Naive thymus-derived CD4-positive, alpha-beta T cell (primary cell): ENCODE measurements around the gene ZMYND19. TPM values are rescaled to one million over a fixed set of nuclear protein-coding genes. Genes with fewer than 3 reads are reported as not detected.

Experiments
- ATAC-seq: fragments of 150-1000 bp; cut with Tn5 transposase; 2 replicates; pipeline ENCODE4 v1.10.0; 2021; ENCODE audit warnings: mild to moderate bottlenecking, moderate library complexity
- CTCF ChIA-PET: fragments of 350-600 bp; sonication (Branson Sonifier 250); formaldehyde crosslinking; loops from one replicate; lab custom pipeline; 2021; ENCODE audit warnings: antibody characterized with exemption; lab: Charles Lee
- POLR2A ChIA-PET: fragments of 350-600 bp; sonication (Branson Sonifier 250); formaldehyde crosslinking; loops from one replicate; lab custom pipeline; 2021; ENCODE audit warnings: antibody characterized with exemption, inconsistent platforms; lab: Charles Lee
- DNase-seq, 9 donors: peaks; one replicate each; pipeline versions ENCODE4 v3.0.0 to v3.0.0-alpha.2; 2020 to 2022; ENCODE audit warnings: mixed read lengths in 1 of 9
- H3K27ac ChIP-seq: one replicate; pipeline ENCODE4 v1.7.0; 2013; ENCODE audit warnings: mild to moderate bottlenecking, low read depth, low read length, moderate library complexity
- H3K27me3 ChIP-seq, 2 donors: one replicate each; pipeline ENCODE4 v1.7.0; 2013; ENCODE audit warnings: low read length in 2 of 2, mild to moderate bottlenecking in 2 of 2, moderate library complexity in 2 of 2; ENCODE audit not compliant: control insufficient read depth in 2 of 2, insufficient read depth in 2 of 2
- H3K36me3 ChIP-seq, 3 experiments: 1 replicate in 2 of 3; 2 replicates in 1 of 3; pipeline ENCODE4 v1.7.0; 2013; ENCODE audit warnings: low read length in 3 of 3, mild to moderate bottlenecking in 3 of 3, moderate library complexity in 1 of 3; ENCODE audit not compliant: insufficient read depth in 3 of 3, control insufficient read depth in 2 of 3
- H3K4me1 ChIP-seq, 2 donors: one replicate each; pipeline ENCODE4 v1.7.0; 2013; ENCODE audit warnings: low read length in 2 of 2, mild to moderate bottlenecking in 2 of 2, moderate library complexity in 1 of 2; ENCODE audit not compliant: control insufficient read depth in 2 of 2, insufficient read depth in 2 of 2
- H3K4me3 ChIP-seq: 2 replicates; pipeline ENCODE4 v1.7.0; 2013; ENCODE audit warnings: mild to moderate bottlenecking, low read length
- H3K9me3 ChIP-seq, 3 experiments: 1 replicate in 2 of 3; 2 replicates in 1 of 3; pipeline ENCODE4 v1.7.0; 2013; ENCODE audit warnings: low read length in 3 of 3; ENCODE audit not compliant: control insufficient read depth in 2 of 3
- H3K27ac Mint-ChIP-seq, 9 donors: one replicate each; pipeline ENCODE4 v1.8.0; 2020 to 2022; ENCODE audit warnings: mixed read lengths in 9 of 9, mild to moderate bottlenecking in 8 of 9, moderate library complexity in 5 of 9, inconsistent platforms in 2 of 9
- H3K27me3 Mint-ChIP-seq, 5 donors: one replicate each; pipeline ENCODE4 v1.8.0; 2021 to 2022; ENCODE audit warnings: mixed read lengths in 5 of 5, mild to moderate bottlenecking in 1 of 5
- H3K36me3 Mint-ChIP-seq, 5 donors: one replicate each; pipeline ENCODE4 v1.8.0; 2020 to 2022; ENCODE audit warnings: mixed read lengths in 5 of 5, mild to moderate bottlenecking in 3 of 5, inconsistent platforms in 1 of 5
- H3K4me1 Mint-ChIP-seq, 7 donors: one replicate each; pipeline ENCODE4 v1.8.0; 2020 to 2022; ENCODE audit warnings: mixed read lengths in 7 of 7, mild to moderate bottlenecking in 3 of 7, inconsistent platforms in 1 of 7
- H3K4me3 Mint-ChIP-seq, 10 donors: one replicate each; pipeline ENCODE4 v1.8.0; 2020 to 2022; ENCODE audit warnings: mild to moderate bottlenecking in 10 of 10, mixed read lengths in 10 of 10, moderate library complexity in 6 of 10, inconsistent platforms in 2 of 10
- H3K9me3 Mint-ChIP-seq, 11 donors: one replicate each; pipeline ENCODE4 v1.8.0; 2020 to 2022; ENCODE audit warnings: mixed read lengths in 11 of 11, mild to moderate bottlenecking in 4 of 11, inconsistent platforms in 1 of 11, moderate library complexity in 1 of 11
- intact Hi-C, 2 donors: fragments of 100-400 bp; cut with micrococcal nuclease; formaldehyde crosslinking; loops; one replicate each; pipeline ENCODE4 v1.15.1; 2023
- polyA plus RNA-seq, 2 donors: library from polyadenylated mRNA; unstranded; fragments of 300-500 nt; fragmentation: Illumina TruSeq; gene quantifications; one replicate each; pipeline ENCODE4 v1.2.3, GENCODE V29; 2021
- total RNA-seq, 6 experiments: library from RNA in 5 of 6; stranded (reverse) in 5 of 6; gene quantifications; 1 replicate in 5 of 6; 2 replicates in 1 of 6; pipeline ENCODE4 v1.2.3 and lab custom pipeline; 2021 to 2026

The ZMYND19 gene
- total and polyA plus RNA-seq, 7 experiments from 2014 or later, result 4.5 to 32.4 (median 19.0) TPM

- intact Hi-C loops, result no loop called here
- POLR2A ChIA-PET, result no interaction called here
- no peak overlapping the region for H3K4me3 ChIP-seq
- ATAC-seq (no peak), DNase-seq (no peak)
- H3K36me3 ChIP-seq, result peaks cover 0 to 61% (median 0%) of the 10 kb centered on the region in 3 experiments
- no peak overlapping the region for H3K27ac Mint-ChIP-seq
- H3K4me1 Mint-ChIP-seq, result peaks cover 7 to 27% (median 16%) of the 10 kb centered on the region in 7 donors
- H3K27me3 ChIP-seq, result no peaks in the 10 kb centered on the region
- no peak overlapping the region for H3K27ac ChIP-seq
- CTCF ChIA-PET, result interaction anchor here (0.8 kb wide), 1 partner anchor 8 kb away, joined by 4 read pairs; no protein-coding TSS in a partner anchor
- no peaks in the 10 kb centered on the region for H3K9me3 ChIP-seq
- H3K4me3 Mint-ChIP-seq, result no peak overlapping the region
- no peaks in the 10 kb centered on the region for H3K27me3 Mint-ChIP-seq
- H3K36me3 Mint-ChIP-seq, result peaks cover 0 to 28% (median 8%) of the 10 kb centered on the region in 5 donors
- H3K4me1 ChIP-seq, result peaks cover 0 to 12% of the 10 kb centered on the region in 2 donors
- H3K9me3 Mint-ChIP-seq, result no peaks in the 10 kb centered on the region
Observed at GRCh38 chr9:137586854-137587253, 3.5 kb downstream of the ZMYND19 start.

- Histone ChIP-seq H3K27me3 (no peaks in the 10 kb centered on the region), H3K4me1 (peaks cover 3 to 10% of the 10 kb centered on the region in 2 donors), H3K36me3 (peaks cover 0 to 71% (median 0%) of the 10 kb centered on the region in 3 experiments), H3K9me3 (no peaks in the 10 kb centered on the region), H3K27ac (no peak overlapping the region), H3K4me3 (no peak overlapping the region)
- ChIA-PET POLR2A (interaction anchor here (0.6 kb wide), 1 partner anchor 19 kb away, joined by 3 read pairs; no protein-coding TSS in a partner anchor), CTCF (no interaction called here)
- Mint-ChIP-seq H3K4me1 (peaks cover 4 to 22% (median 11%) of the 10 kb centered on the region in 7 donors), H3K27me3 (no peaks in the 10 kb centered on the region), H3K4me3 (no peak overlapping the region), H3K9me3 (no peaks in the 10 kb centered on the region), H3K36me3 (peaks cover 0 to 28% (median 8%) of the 10 kb centered on the region in 5 donors), H3K27ac (peak overlapping the region in 1 of 9 donors; percentile 47)
- intact Hi-C loops, result no loop called here
- ATAC-seq (no peak), DNase-seq (no peak)
Observed at GRCh38 chr9:137583957-137584356, 6.4 kb downstream of the ZMYND19 start.

- Mint-ChIP-seq H3K27me3 (no peaks in the 10 kb centered on the region), H3K9me3 (no peaks in the 10 kb centered on the region), H3K4me1 (peaks cover 4 to 18% (median 12%) of the 10 kb centered on the region in 7 donors), H3K27ac (peak overlapping the region in 1 of 9 donors; percentile 47), H3K4me3 (peak overlapping the region in 1 of 10 donors; percentile 41), H3K36me3 (peaks cover 0 to 27% (median 8%) of the 10 kb centered on the region in 5 donors)
- Histone ChIP-seq H3K27me3 (no peaks in the 10 kb centered on the region), H3K36me3 (peaks cover 0 to 68% (median 0%) of the 10 kb centered on the region in 3 experiments), H3K27ac (no peak overlapping the region), H3K4me1 (peaks cover 6% of the 10 kb centered on the region in 2 donors), H3K4me3 (no peak overlapping the region), H3K9me3 (no peaks in the 10 kb centered on the region)
- ATAC-seq (no peak), DNase-seq (no peak)
- intact Hi-C loops, result no loop called here
- ChIA-PET CTCF (no interaction called here), POLR2A (no interaction called here)
Observed at GRCh38 chr9:137583347-137583746, 7.0 kb downstream of the ZMYND19 start.

- no peak overlapping the region for H3K4me3 Mint-ChIP-seq
Observed at GRCh38 chr9:137582286-137582860, 7.9 kb downstream of the ZMYND19 start.

GRCh38 chr9:137581361-137582285 lies 8.7 kb downstream of the ZMYND19 start:
- intact Hi-C loops, result no loop called here
- no peaks in the 10 kb centered on the region for H3K27me3 ChIP-seq

More at GRCh38 chr9:137582286-137582860, 7.9 kb downstream of the ZMYND19 start:
- no peak for ATAC-seq
- Mint-ChIP-seq H3K4me1 (peaks cover 0 to 17% (median 12%) of the 10 kb centered on the region in 7 donors), H3K36me3 (peaks cover 0 to 18% (median 5%) of the 10 kb centered on the region in 5 donors), H3K27ac (no peak overlapping the region), H3K27me3 (no peaks in the 10 kb centered on the region), H3K9me3 (no peaks in the 10 kb centered on the region)
- no peaks in the 10 kb centered on the region for H3K27me3 ChIP-seq
- H3K4me3 ChIP-seq, result no peak overlapping the region
- H3K36me3 ChIP-seq, result peaks cover 0 to 59% (median 0%) of the 10 kb centered on the region in 3 experiments
- H3K4me1 ChIP-seq, result peaks cover 8 to 12% of the 10 kb centered on the region in 2 donors
- ChIA-PET POLR2A (interaction anchor here (1.3 kb wide), 1 partner anchor 36 kb away, joined by 4 read pairs; the partner anchor contains the start of gene EHMT1), CTCF (no interaction called here)
- intact Hi-C loops, result no loop called here
- DNase-seq, result no peak
- no peak overlapping the region for H3K27ac ChIP-seq
- no peaks in the 10 kb centered on the region for H3K9me3 ChIP-seq

GRCh38 chr9:137580954-137581322 lies 9.4 kb downstream of the ZMYND19 start:
- H3K4me1 Mint-ChIP-seq, result peaks cover 6 to 26% (median 21%) of the 10 kb centered on the region in 7 donors
- H3K36me3 Mint-ChIP-seq, result peaks cover under 1 to 9% (median 3%) of the 10 kb centered on the region in 5 donors

More at GRCh38 chr9:137581361-137582285, 8.7 kb downstream of the ZMYND19 start:
- DNase-seq, result no peak
- peaks cover 0 to 51% (median 0%) of the 10 kb centered on the region in 3 experiments for H3K36me3 ChIP-seq
- CTCF ChIA-PET, result interaction anchor here (2.6 kb wide), 1 partner anchor 47 kb away, joined by 12 read pairs; no protein-coding TSS in a partner anchor
- H3K9me3 ChIP-seq, result no peaks in the 10 kb centered on the region
- H3K4me1 Mint-ChIP-seq, result peaks cover 0 to 22% (median 18%) of the 10 kb centered on the region in 7 donors
- H3K4me1 ChIP-seq, result peaks cover 8 to 13% of the 10 kb centered on the region in 2 donors
- peaks cover 0 to 14% (median 5%) of the 10 kb centered on the region in 5 donors for H3K36me3 Mint-ChIP-seq
- no peak overlapping the region for H3K27ac ChIP-seq
- peak overlapping the region in 1 of 10 donors; percentile 34 for H3K4me3 Mint-ChIP-seq
- no peak overlapping the region for H3K4me3 ChIP-seq
- H3K9me3 Mint-ChIP-seq, result no peaks in the 10 kb centered on the region
- POLR2A ChIA-PET, result interaction anchor here (1.1 to 1.3 kb wide), 2 partner anchors 7 to 37 kb away, joined by 4 read pairs; partner anchors contain the start of gene EHMT1
- H3K27ac Mint-ChIP-seq, result no peak overlapping the region
- no peaks in the 10 kb centered on the region for H3K27me3 Mint-ChIP-seq
- no peak for ATAC-seq

More at GRCh38 chr9:137580954-137581322, 9.4 kb downstream of the ZMYND19 start:
- Histone ChIP-seq H3K27me3 (no peaks in the 10 kb centered on the region), H3K36me3 (peaks cover 0 to 48% (median 0%) of the 10 kb centered on the region in 3 experiments), H3K27ac (no peak overlapping the region), H3K4me3 (no peak overlapping the region), H3K4me1 (peaks cover 8 to 13% of the 10 kb centered on the region in 2 donors), H3K9me3 (no peaks in the 10 kb centered on the region)
- Mint-ChIP-seq H3K27ac (no peak overlapping the region), H3K9me3 (no peaks in the 10 kb centered on the region), H3K27me3 (no peaks in the 10 kb centered on the region), H3K4me3 (peak overlapping the region in 1 of 10 donors; percentile 20)
- DNase-seq (no peak), ATAC-seq (no peak)
- CTCF ChIA-PET, result interaction anchor here (2.6 kb wide), 1 partner anchor 46 kb away, joined by 12 read pairs; no protein-coding TSS in a partner anchor
- POLR2A ChIA-PET, result interaction anchor here (1.1 to 1.3 kb wide), 2 partner anchors 8 to 38 kb away, joined by 4 read pairs; partner anchors contain the start of gene EHMT1
- intact Hi-C loops, result no loop called here
